B cell (primary cell): ENCODE results near the gene ARMC5. TPM values are rescaled to one million over a fixed set of nuclear protein-coding genes. Genes with fewer than 3 reads are reported as not detected.
A peak's percentile ranks its signal among the peaks of the same experiment; 100 is the strongest.

Experiments used
- ATAC-seq: fragments of 200-7000 bp; cut with Tn5 transposase; one replicate; pipeline ENCODE4 v1.10.0; 2021; ENCODE audit warnings: low read depth, mild to moderate bottlenecking, moderate number of reproducible peaks, moderate library complexity
- CTCF ChIA-PET: fragments of 350-600 bp; sonication (Branson Sonifier 250); formaldehyde crosslinking; loops from one replicate; lab custom pipeline; 2021; ENCODE audit warnings: antibody characterized with exemption, inconsistent platforms; lab: Charles Lee
- POLR2A ChIA-PET: fragments of 350-600 bp; sonication (Branson Sonifier 250); formaldehyde crosslinking; loops from one replicate; lab custom pipeline; 2021; ENCODE audit warnings: antibody characterized with exemption; lab: Charles Lee
- DNase-seq: peaks from one replicate; pipeline ENCODE4 v3.0.0; 2013
- H2AFZ ChIP-seq: 2 replicates; pipeline ENCODE4 v1.6.1; 2012; ENCODE audit warnings: mild to moderate bottlenecking, low read depth, low read length; ENCODE audit not compliant: insufficient read depth, poor library complexity, severe bottlenecking
- H3K27ac ChIP-seq, 2 donors: 1 replicate in 1 of 2; 2 replicates in 1 of 2; pipeline ENCODE4 v1.5.1; 2012 to 2013; ENCODE audit warnings: low read length in 2 of 2, mild to moderate bottlenecking in 2 of 2, moderate library complexity in 1 of 2
- H3K27me3 ChIP-seq, 4 experiments: fragments of 200-600 bp in 1 of 4; sonication (generic) in 1 of 4; replicated peaks in 1 of 4; 1 replicate in 2 of 4; 2 replicates in 2 of 4; pipeline versions ENCODE4 v1.6.1 to v1.7.0; 2013 to 2016; ENCODE audit warnings: low read length in 3 of 4, mild to moderate bottlenecking in 2 of 4, mixed read lengths in 1 of 4, moderate library complexity in 1 of 4; ENCODE audit not compliant: insufficient read depth in 4 of 4, control insufficient read depth in 3 of 4; ENCODE audit errors: control extremely low read depth in 1 of 4
- H3K36me3 ChIP-seq, 2 experiments: replicated peaks in 1 of 2; 1 replicate in 1 of 2; 2 replicates in 1 of 2; pipeline versions ENCODE4 v1.6.1 to v1.7.1; 2013; ENCODE audit warnings: low read length in 1 of 2; ENCODE audit not compliant: insufficient read depth in 2 of 2, control insufficient read depth in 1 of 2; ENCODE audit errors: control extremely low read depth in 1 of 2, extremely low read depth in 1 of 2
- H3K4me1 ChIP-seq, 2 donors: fragments of 200-600 bp in 1 of 2; sonication (generic) in 1 of 2; 1 replicate in 1 of 2; 2 replicates in 1 of 2; pipeline versions ENCODE4 v1.5.1 to v1.6.1; 2013 to 2017; ENCODE audit warnings: low read length in 2 of 2; ENCODE audit not compliant: control insufficient read depth in 2 of 2, insufficient read depth in 2 of 2
- H3K4me2 ChIP-seq: replicated peaks from 2 replicates; pipeline ENCODE3; 2012; ENCODE audit warnings: mild to moderate bottlenecking, low read depth, low read length; ENCODE audit not compliant: poor library complexity, severe bottlenecking
- H3K4me3 ChIP-seq, 5 experiments: fragments of 200-600 bp in 1 of 5; sonication (generic) in 1 of 5; 1 replicate in 3 of 5; 2 replicates in 2 of 5; pipeline versions ENCODE4 v1.5.1 to v1.7.0; 2011 to 2016; ENCODE audit warnings: low read length in 4 of 5, mild to moderate bottlenecking in 4 of 5, low read depth in 2 of 5, control low read depth in 1 of 5, moderate library complexity in 1 of 5; ENCODE audit not compliant: insufficient read depth in 1 of 5; ENCODE audit errors: control extremely low read depth in 1 of 5, extremely low read depth in 1 of 5
- H3K79me2 ChIP-seq: fragments of 200-600 bp; sonication (generic); one replicate; pipeline ENCODE4 v1.6.0; 2016; ENCODE audit warnings: low read length; ENCODE audit not compliant: control insufficient read depth, insufficient read depth
- H3K9ac ChIP-seq: fragments of 200-600 bp; sonication (generic); 2 replicates; pipeline ENCODE4 v1.6.1; 2017; ENCODE audit warnings: mild to moderate bottlenecking, low read length, moderate library complexity
- H3K9me3 ChIP-seq, 3 donors: one replicate each; pipeline versions ENCODE4 v1.6.1 to v1.7.1; 2013; ENCODE audit warnings: low read length in 2 of 3; ENCODE audit not compliant: control insufficient read depth in 2 of 3, insufficient read depth in 1 of 3; ENCODE audit errors: control extremely low read depth in 1 of 3
- H4K20me1 ChIP-seq: 2 replicates; pipeline ENCODE4 v1.6.0; 2012; ENCODE audit warnings: mild to moderate bottlenecking, low read length; ENCODE audit not compliant: insufficient read depth, control insufficient read depth, poor library complexity, severe bottlenecking
- H3K27ac Mint-ChIP-seq: one replicate; pipeline ENCODE4 v1.8.0; 2021; ENCODE audit warnings: mixed read lengths
- H3K27me3 Mint-ChIP-seq: one replicate; pipeline ENCODE4 v1.8.0; 2021; ENCODE audit warnings: mixed read lengths
- H3K4me1 Mint-ChIP-seq: one replicate; pipeline ENCODE4 v1.8.0; 2021; ENCODE audit warnings: mixed read lengths
- H3K4me3 Mint-ChIP-seq: one replicate; pipeline ENCODE4 v1.8.0; 2021; ENCODE audit warnings: mixed read lengths
- H3K9me3 Mint-ChIP-seq: one replicate; pipeline ENCODE4 v1.8.0; 2022; ENCODE audit warnings: mixed read lengths; ENCODE audit not compliant: insufficient read depth
- EZH2 ChIP-seq: IDR thresholded peaks from 2 replicates; pipeline ENCODE4 v1.6.1; 2012; ENCODE audit warnings: borderline replicate concordance, low read depth, mild to moderate bottlenecking, moderate library complexity, low read length; ENCODE audit not compliant: insufficient read depth, poor library complexity, severe bottlenecking
- WGBS: methylation state at CpG from one replicate; pipeline ENCODE4 v1.1.5; 2013; ENCODE audit warnings: missing lambda C conversion rate; ENCODE audit not compliant: insufficient coverage; 5-methylcytosine and 5-hydroxymethylcytosine counted together
- intact Hi-C: fragments of 100-400 bp; cut with micrococcal nuclease; formaldehyde crosslinking; loops from one replicate; pipeline ENCODE4 v1.10.0; 2022
- polyA plus RNA-seq: library from polyadenylated mRNA; depleted of rRNA; stranded (reverse); fragments of >200 nt; gene quantifications from 2 replicates; pipeline ENCODE4 v1.2.3, GENCODE V29; 2012
- total RNA-seq, 2 donors: library from RNA; stranded (reverse); fragments of 120-200 nt in 1 of 2; gene quantifications; 1 replicate in 1 of 2; 2 replicates in 1 of 2; pipeline versions ENCODE4 v1.2.3 to v1.2.4, GENCODE V29; 2013 to 2022
- TF ChIP-seq, protein P1 (sequence below): fragments of 200-600 bp; IDR thresholded peaks from one replicate; pipeline ENCODE4 v1.8.0; 2022; ENCODE audit warnings: antibody characterized with exemption, mild to moderate bottlenecking

Gene ARMC5
- total and polyA plus RNA-seq, 2 donors (not counting 1 experiment from before 2014, with no cell fraction given), result 11.7 to 15.4 TPM

GRCh38 chr16:31467858-31468257 lies 8.6 kb downstream of the ARMC5 start:
- no CpG with 5 or more reads among the region's 5 CpGs for WGBS
- POLR2A ChIA-PET, result interaction anchor here (0.6 kb wide), 1 partner anchor 23 kb away, joined by 3 read pairs; no protein-coding TSS in a partner anchor
- H3K27ac Mint-ChIP-seq, result no peak overlapping the region

GRCh38 chr16:31470615-31471014 lies 11.3 kb downstream of the ARMC5 start:
- H3K27ac ChIP-seq, result no peak overlapping the region
- no peak overlapping the region for H3K9ac ChIP-seq
- Mint-ChIP-seq H3K27ac (no peak overlapping the region), H3K27me3 (peaks cover 3% of the 10 kb centered on the region), H3K4me1 (peaks cover 50% of the 10 kb centered on the region), H3K4me3 (no peak overlapping the region), H3K9me3 (no peaks in the 10 kb centered on the region)
- H3K36me3 ChIP-seq, result peaks cover 0 to 2% of the 10 kb centered on the region in 2 experiments
- ATAC-seq (no peak), DNase-seq (no peak)
- CTCF ChIA-PET, result interaction anchor here (1.9 kb wide), 1 partner anchor 10 kb away, joined by 6 read pairs; no protein-coding TSS in a partner anchor
- 100% methylated on average over 1 of the region's 3 CpGs for WGBS
- TF ChIP-seq EZH2, result no peak
- TF ChIP-seq, protein P1, sequence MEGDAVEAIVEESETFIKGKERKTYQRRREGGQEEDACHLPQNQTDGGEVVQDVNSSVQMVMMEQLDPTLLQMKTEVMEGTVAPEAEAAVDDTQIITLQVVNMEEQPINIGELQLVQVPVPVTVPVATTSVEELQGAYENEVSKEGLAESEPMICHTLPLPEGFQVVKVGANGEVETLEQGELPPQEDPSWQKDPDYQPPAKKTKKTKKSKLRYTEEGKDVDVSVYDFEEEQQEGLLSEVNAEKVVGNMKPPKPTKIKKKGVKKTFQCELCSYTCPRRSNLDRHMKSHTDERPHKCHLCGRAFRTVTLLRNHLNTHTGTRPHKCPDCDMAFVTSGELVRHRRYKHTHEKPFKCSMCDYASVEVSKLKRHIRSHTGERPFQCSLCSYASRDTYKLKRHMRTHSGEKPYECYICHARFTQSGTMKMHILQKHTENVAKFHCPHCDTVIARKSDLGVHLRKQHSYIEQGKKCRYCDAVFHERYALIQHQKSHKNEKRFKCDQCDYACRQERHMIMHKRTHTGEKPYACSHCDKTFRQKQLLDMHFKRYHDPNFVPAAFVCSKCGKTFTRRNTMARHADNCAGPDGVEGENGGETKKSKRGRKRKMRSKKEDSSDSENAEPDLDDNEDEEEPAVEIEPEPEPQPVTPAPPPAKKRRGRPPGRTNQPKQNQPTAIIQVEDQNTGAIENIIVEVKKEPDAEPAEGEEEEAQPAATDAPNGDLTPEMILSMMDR, result no peak
- peaks cover 26% of the 10 kb centered on the region in 2 donors for H3K4me1 ChIP-seq
- POLR2A ChIA-PET, result interaction anchor here (0.8 kb wide), 1 partner anchor 11 kb away, joined by 4 read pairs; the partner anchor contains the start of gene ARMC5
- H3K9me3 ChIP-seq, result peaks cover 0 to 12% (median 0%) of the 10 kb centered on the region in 3 donors
- no peaks in the 10 kb centered on the region for H3K79me2 ChIP-seq
- peaks cover 0 to 21% (median 11%) of the 10 kb centered on the region in 4 experiments for H3K27me3 ChIP-seq
- no peak overlapping the region for H2AFZ ChIP-seq
- no peaks in the 10 kb centered on the region for H4K20me1 ChIP-seq
- no peak overlapping the region for H3K4me3 ChIP-seq
- H3K4me2 ChIP-seq, result no peak overlapping the region
- intact Hi-C loops, result no loop called here

More at GRCh38 chr16:31467858-31468257, 8.6 kb downstream of the ARMC5 start:
- no peak for ATAC-seq
- Histone ChIP-seq H4K20me1 (no peaks in the 10 kb centered on the region), H3K4me1 (peaks cover 26% of the 10 kb centered on the region in 2 donors), H3K36me3 (peaks cover 0 to 11% of the 10 kb centered on the region in 2 experiments), H2AFZ (no peak overlapping the region), H3K4me3 (no peak overlapping the region), H3K27me3 (peaks cover 0 to 19% (median 8%) of the 10 kb centered on the region in 4 experiments), H3K9ac (no peak overlapping the region), H3K27ac (no peak overlapping the region), H3K9me3 (peaks cover 0 to 6% (median 0%) of the 10 kb centered on the region in 3 donors), H3K79me2 (no peaks in the 10 kb centered on the region), H3K4me2 (no peak overlapping the region)
- intact Hi-C loops, result no loop called here
- Mint-ChIP-seq H3K9me3 (no peaks in the 10 kb centered on the region), H3K4me1 (peaks cover 41% of the 10 kb centered on the region), H3K27me3 (peaks cover 3% of the 10 kb centered on the region), H3K4me3 (peak overlapping the region; percentile 68)
- TF ChIP-seq, protein P1, result no peak
- TF ChIP-seq EZH2, result no peak
- CTCF ChIA-PET, result interaction anchor here (0.7 to 1.3 kb wide), 2 partner anchors 8 to 9 kb away, joined by 3 to 5 read pairs; partner anchors contain the start of gene ARMC5
- no peak for DNase-seq
